ENCODE data around the gene RNF187.
A peak's percentile ranks its signal among the peaks of the same experiment; 100 is the strongest.
"Not testable (repeated sequence)": the region's sequence is repeated elsewhere in the genome, so short reads cannot be mapped to it uniquely, and the experiment has no call there.

RNF187 gene

DNA sequence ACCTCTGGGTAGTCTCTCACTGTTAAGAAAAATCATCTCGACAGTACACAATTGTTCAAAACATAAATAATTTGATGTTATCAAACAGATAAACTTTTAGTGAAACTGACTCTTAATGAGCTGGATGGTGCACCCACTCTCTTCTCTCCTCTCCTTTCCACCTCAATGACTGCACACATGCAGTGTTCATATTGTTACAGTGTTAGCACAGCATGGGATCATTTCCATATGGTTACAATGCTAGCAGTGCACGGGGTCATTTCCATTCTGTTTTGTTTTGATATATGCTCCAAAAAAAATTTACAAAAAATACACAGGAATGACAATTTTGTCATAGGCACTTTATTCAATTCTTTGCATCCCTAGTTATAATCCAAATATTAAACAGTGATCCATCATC is 26.4 kb upstream of the RNF187 start:
- DNase-seq: no peak

DNA sequence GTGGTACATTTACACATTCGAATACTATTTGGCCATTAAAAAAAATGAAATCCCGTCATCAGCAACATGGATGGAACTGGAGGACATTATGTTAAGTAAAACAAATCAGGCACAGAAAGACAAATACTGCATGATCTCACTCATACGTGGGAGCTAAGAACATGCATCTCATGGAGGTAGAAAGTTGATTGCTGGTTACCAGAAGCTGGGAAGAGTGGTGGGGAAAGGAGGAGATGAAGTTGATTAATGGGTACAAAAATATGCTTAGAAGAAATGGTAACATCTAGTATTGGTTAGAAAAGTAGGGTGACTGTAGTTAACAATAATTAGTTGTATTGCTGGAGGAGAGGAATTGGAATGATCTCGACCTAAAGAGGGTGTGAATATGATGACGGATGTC is 24.6 kb upstream of the RNF187 start:
- DNase-seq: no peak

DNA sequence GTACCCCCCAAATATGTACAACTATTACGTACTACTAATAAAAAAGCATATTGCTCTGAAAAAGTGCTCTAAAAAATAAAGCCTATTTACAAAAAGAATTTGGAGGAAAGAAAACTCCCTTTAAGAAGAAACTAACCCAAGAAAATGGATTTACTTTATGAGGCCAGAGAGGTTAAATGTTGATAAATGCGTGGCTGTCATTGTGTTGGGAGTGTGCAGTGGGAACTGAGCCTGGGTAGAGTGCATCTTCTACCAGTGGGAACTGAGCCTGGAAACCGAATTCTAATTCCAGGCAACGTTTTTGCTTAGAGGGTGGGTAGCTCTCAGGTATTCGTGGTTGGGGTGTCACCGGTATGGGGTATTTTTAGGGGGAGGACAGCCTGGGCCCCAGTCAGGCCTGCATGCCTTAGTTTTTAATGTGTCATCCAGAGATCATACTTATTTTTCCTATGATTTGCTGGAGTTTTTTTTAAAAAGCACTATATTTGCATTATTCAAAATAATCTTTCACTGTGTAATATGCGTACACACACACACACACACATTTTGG is 24.1 kb upstream of the RNF187 start:
- DNase-seq: no peak

DNA sequence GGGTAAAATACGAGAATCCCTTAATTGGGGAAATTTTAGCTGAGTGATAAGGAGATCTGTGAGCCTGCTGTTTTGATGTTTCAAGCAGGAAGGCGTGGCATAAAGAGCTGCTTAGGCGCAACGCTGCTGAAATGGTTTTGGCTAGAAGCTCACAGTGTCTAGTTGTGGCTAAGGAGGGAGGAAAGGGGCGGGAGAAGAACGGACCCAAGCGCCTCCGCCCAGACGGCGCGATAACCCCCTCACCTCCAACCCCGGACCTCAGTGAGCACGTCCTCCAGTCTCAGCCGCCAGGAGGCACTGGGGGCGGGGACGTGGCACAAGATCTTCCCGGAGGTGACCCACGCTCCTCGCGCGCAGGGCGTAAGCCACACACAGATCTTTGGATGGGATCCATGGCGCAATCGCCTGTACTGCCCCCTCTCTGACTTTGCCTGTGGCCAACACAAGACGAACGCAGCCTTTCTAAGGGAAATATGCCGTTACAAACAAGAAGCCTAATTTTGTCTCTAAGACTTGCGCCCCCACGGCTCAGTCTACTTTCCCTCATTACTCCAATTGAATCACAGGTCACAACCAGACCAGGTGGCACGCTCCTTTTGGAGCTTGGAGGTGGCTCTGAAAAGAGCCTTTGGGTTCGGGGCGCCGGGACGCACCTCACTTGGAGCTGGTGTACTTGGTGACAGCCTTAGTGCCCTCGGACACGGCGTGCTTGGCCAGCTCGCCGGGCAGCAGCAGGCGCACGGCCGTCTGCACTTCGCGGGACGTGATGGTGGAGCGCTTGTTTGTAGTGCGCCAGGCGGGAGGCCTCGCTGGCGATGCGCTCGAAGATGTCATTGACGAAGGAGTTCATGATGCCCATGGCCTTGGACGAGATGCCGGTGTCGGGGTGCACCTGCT is 23.4 kb upstream of the RNF187 start:
- peak; percentile 31 for DNase-seq

DNA sequence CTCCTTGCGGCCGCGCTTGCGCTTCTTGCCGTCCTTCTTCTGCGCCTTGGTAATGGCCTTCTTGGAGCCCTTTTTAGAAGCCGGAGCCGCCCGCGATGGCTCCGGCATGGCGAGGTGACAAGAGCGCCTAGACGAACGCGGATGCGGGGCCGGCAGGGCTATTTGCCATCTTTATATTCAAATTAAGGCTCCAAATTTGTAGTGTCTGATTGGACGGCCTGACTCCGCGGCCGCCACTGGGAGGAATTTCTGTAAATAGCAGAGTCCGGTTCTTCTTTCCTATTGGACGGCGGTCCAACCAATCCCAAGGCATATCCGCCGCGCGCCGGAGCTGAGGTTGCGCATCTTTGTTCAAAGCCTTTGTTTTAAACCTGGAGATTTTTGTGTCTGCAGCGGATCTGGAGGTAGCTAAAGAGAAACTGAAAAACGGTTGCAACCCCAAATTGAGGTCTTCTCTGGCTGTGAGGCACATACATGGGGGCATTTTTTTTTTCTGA is 22.6 kb upstream of the RNF187 start:
- peak; percentile 86 for DNase-seq

DNA sequence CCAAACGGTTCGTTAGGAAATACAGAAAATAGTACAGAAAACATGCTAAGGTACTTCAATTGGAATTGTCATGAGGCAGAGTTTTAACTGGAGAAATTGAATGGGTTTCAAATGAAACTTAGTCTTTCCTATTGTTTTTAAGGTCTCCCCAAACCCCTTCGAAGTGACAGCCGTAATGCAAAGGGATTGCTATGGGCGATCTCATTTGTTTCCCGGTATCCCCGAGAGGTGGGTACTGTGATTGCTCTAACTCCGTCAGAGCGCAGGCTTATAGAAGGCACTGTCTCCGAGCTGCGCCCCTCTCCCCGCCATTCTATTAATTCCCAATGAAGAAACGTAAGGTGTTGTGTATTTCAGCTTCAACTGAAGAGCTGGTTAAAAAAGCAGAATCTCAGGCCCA is 22.0 kb upstream of the RNF187 start:
- DNase-seq: no peak

DNA sequence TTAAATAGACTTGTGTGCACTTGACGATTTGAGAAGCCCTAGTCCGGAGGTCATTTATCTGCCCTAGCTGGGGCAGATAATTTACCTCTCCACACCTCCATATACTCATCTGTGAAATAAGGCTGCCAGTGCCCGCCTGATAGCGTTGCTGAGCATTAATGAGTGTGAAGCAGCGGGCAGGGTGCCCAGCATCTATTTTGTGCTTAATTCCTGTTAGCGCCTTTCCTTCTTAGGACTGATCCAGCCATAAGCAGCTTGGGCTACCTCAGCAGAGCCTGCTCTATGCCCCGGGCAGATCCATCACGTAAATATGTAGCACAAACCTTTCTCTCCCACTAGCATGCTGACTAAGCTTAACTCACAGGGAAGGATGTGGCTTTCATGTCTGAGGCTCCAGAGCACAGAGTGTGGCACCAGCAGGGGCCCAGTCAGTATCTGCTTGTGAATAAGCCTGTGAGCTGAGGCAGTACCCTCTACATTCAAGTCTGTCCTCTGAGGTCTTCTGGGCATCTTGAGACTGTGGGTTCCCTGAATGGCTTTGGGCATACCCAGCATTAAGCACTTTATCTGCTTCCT is 21.5 kb upstream of the RNF187 start:
- DNase-seq: no peak

DNA sequence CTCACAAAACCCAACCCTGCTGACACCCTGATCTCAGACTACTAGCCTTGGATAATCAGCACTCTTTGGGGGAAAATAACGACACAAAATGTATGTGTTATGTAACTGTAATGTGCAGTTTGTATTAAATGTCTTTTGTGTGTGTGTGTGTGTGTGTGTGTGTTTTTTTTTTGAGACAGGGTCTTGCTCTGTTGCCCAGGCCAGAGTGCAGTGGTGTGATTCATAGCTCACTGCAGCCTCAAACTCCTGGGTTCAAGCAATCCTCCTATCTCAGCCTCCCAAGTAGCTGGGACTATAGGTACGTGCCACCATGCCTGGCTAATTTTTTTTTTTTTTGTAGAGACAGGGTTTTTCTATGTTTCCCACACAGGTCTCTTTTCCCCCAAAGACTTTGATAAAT is 19.0 kb upstream of the RNF187 start:
- DNase-seq: not testable (repeated sequence)

DNA sequence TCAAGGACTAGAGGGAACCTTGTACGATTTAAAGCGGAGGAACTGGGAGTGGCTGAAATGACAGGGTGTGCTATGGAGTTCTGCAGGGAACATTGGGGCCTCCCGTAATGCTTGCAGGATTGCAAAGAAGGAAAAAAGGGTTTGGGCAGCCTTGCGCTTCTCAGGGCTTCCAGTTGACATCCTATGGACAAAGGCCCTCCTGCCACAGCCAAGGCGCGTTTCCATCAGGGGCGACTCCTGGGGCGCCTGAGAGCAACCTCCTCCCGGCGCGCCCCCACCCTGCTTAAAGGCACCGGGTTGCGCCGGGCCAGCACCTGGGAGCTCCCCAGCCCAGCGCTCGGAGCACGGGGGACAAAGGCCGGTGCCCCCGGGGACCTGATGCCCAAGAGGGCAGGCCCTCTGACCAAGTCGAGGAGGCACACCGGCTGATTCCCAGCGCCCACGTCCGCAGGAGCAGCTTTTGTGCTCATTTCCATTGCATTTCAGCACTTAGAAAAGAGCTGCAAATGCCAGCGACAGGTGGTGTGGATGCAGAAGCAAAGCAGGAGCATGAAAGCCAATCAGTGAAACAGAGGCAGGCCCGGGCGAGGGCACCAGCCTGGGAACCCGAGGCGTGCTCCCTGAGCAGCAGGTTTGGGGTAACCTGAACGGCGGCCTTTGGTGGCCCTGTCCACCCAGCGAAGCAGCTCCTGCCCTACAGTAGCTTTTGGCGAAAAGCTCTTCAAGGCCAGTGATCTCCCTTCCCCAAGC is 17.6 kb upstream of the RNF187 start:
- DNase-seq: no peak

DNA sequence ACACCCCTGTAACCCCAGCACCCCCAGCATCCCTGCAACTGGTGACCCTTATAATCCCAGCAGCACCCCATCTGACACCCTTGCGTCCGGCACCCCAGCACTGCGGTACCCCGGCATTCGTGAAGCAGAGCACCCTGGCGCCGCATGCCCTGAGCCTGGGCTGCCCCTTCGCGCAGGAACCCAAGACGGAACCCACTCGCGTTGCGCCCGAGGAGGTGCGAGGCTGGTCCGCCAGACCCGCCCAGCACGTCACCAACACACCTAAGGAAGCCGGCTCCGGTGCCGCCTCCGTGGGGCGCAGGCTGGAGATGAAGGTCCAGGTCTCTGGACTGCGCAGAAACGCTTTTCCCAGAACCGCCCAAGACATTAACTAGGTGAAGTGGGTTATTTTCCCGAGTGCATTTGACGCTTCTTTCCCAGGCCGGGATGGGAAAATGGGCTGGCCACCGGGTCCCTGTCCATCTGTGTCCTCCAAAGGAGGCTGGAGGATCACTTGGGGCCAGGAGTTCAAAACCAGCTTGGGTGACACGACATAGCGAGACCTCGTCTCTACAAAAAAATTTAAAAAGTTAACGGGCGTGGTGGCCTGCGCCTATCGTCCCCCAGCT is 15.9 kb upstream of the RNF187 start:
- no peak for DNase-seq

DNA sequence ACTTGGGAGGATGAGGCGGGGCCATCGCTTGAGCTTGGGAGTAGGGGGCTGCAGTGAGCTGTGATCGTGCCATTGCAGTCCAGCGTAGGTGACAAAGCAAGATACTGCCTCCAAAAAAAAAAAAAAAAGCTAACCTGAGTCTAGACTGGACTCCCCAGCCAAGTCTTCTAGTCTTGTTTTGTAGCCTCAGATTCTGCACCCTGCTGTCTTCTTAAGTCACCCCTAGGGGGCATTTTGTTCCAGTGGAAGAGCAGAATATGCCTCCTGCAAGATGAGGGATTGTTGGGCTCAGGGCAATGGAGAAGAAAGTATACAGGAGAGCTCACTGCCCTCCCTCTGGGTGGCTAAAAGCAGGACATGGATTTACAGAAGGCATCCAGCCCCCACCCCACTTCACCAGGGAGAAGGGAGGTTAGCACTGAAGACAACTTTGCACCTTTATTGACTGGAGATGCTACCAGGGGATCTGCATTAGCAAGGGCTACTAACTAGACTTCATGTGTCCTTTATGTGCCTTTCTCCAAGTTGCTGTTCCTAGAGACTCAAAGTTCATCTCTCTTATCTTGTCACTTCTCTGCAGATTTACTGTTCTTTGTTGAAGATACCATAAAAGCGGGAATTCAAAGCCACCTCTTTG is 15.3 kb upstream of the RNF187 start:
- no peak for DNase-seq

DNA sequence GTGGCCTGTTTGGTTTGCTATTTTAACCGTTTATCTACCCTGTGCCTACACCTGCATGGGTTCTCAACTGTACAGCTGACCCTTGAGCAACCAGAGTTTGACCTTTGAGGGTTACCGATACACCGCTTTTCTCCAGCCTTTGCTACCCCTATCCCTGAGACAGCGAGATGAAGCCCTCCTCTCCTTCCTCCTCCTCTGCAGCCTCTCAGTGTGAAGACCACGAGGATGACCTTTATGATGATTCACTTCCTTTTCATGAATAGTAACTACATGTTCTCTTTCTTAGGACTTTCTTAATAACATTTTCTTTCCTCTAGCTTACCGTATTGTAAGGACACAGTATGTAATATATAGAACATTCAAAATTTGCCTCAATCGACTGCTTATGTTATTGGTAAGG is 14.5 kb upstream of the RNF187 start:
- no peak for DNase-seq

DNA sequence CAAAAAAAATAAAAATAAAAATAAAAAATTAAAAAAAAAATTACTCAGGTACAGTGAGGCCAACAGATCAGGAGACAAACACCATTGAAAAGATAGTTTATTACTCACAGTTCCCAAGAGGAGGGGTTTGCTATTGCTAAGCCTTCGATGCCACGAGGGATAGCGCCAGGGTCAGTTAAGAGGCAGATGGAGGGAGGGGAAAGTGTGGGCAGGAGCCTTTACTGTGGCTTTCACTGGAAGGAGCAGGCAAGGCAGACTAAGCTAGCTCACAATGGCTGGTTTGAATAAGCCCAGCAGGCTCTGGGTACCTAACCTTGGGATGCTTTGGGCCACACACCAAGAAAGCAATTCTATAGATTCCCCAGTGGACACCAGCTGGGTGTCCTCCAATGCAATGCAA is 12.7 kb upstream of the RNF187 start:
- DNase-seq: no peak

DNA sequence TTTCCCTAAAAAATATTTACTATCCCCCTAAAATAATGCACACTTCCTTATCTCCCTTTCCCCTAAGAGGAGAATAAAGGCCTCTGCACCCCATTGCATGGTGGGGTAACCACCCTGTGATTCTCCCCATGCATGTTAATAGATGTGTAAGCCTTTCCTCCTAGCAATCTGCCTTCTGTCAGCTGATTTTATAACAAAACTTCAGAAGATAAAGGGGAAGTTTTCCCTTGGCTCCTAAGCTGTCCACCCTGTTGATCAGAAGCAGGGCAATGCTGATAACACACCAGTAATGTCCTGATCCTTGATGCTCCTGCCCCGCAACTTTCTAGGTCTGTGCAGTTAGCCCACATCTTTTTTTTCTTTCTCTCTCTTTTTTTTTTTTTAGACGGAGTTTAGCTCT is 11.4 kb upstream of the RNF187 start:
- DNase-seq: no peak

DNA sequence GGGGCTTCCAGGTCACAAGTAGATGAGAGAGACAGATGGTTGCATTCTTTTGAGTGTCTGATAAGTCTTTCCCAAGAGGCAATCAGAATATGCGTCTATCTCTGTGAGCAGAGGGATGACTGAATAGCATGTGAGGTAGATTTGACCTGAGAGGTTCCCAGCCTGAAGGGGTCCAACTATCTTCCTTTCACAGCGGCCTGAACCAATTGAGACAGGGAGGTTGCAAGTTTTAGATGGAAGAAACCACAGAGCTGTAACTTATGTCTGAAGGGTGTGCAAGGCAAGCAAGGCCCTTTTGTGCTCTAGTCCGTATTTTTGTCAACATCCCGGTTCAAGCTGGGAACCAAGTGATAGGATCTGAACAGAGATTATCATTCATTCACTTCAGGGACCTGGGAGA is 9.9 kb upstream of the RNF187 start:
- DNase-seq: no peak

DNA sequence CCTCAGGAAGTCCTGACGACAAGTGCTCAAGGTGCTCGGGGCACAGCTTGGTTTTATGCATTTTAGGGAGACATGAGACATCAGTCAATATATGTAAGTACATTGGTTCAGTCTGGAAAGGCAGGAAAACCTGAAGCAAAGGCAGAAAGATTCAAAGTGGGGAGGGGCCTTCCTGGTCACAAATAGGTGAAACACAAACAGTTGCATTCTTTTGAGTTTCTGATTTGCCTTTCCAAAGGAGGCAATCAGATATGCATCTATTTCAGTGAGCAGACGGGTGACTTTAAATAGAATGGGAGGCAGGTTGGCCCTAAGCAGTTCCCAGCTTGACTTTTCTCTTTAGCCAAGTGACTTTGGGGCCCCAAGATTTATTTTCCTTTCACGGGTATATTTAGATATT is 8.9 kb upstream of the RNF187 start:
- DNase-seq: no peak

DNA sequence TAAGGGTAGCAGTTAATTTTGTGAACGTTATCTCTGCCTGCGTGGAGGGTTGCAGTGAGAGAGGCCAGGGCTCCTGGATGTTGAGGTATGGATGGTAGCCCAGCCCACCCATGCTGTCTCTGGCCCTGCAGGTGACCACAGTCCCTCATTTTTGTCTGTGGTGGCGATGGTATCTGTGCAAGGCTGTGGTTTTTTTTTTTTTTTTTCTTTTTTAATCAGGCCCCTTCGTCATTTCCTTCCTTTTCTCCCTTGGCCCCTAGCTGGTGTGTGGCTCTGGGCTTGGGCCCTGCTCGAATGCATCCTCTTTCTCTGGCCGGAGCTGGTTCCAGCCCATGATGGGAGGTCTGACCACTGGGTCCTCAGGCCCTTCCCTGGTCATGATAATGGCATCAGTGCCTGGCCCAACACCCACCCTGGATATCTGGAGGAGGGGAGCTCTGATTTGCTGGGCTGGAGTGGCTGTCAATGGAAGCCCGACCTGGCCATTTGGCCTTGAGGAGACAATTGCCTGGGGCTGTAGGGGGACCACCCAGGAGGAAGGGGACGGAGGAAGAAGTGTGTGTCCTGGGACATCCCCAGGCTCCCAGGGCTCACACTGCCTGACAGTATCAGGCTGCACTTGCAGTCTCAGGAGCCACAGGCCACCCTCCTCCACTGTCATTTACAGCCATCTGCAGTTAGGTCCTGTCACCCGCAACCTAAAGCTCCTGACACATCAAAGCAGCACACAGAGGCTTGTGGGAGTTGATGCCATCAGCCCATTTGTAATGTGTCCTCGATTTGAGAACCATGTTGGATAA is 8.1 kb upstream of the RNF187 start:
- no peak for DNase-seq

DNA sequence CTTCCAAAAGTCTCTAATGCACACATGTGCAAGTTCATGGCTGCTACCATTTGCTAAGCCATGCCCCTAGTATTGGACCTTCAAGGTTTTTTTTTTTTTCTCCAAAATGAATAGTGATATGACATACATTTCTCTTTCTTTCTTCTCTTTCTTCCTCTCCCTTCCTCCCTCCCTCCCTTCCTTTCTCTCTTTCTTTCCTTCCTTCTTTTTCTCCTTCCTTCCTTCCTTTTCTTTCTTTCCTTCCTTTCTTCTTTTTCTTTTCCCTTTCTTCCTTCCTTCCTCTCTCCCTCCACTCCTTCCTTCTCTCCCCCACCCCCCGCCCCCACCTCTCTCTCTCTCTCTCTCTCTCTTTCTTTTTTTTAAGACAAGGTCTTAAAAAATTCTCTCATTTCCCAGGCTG is 3.4 kb upstream of the RNF187 start:
- no peak for DNase-seq

DNA sequence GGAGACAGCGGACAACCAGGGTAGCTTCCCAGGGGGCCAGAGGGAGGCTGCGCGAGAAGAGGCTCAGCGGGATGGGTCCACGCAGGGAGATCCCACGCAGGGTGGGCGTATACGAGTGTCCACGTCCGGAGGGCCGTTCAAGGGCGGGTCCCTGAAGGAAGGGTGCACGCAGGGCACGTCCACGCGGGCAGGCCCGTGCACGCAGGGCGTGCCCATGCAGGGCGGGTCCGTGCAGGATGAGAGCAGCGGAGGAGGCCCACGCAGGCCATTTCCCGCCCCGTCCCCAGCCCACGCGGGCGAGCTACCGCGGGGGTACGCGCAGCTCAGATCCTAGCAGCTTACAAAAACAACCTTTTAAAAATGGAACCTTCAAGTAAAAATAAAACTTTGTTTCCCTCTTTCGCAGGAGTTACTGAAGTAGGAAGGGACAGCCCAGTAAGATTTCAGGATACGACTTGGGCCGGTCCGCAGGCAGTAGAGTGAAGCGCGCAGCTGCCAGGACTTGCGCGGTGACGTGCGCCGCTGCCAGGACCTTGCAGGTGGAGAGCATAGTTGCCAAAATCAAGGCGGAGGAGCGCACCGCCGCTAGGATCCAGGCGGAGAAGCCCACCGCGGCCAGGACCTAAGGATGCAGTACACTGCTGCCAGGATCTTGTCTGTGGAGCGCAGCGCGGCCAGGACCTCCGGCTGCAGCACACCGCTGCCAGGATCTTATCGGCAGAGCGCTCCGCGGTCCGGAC is 416 bp upstream of the RNF187 start:
- DNase-seq: peak; percentile 85

DNA sequence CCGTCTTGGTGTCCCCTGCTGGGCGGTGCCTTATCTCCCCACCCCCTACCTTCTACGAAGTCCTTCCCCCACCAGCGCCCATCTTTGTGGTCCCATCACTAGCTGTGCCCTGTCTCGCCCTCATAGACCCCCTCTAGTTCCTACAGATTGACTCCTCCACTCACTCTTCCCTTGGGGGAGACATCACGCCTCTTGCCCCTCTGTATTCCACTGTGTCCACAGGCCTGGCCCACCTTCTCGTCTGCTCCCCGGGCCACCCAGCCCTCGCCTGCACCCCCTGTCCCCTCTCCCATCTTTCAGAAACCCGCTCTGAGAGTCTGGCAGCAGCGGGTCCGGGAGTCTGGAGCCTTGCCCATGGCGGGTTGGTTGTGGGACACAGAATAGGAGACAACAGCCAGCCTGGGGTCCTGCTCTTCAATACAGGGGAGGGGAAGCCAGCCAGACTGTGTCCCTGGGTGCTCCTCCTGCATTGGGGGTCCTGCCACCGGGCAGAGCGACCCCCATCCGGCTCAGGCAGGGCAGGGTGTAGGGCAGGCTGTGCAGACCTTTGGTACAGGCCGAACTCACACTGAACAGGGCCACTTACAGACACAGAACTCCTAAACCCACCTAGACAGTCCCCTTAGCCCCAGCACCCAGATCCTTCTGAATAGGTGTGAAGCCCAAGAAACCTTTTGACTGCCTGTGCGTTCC is 1.1 kb downstream of the RNF187 start:
- DNase-seq: no peak
